Measurements from ENCODE around the gene GALNT2. TPM values are rescaled to one million over a fixed set of nuclear protein-coding genes. Genes with fewer than 3 reads are reported as not detected.
A peak's percentile ranks its signal among the peaks of the same experiment; 100 is the strongest.

GALNT2 gene
- total and polyA plus RNA-seq, 12 donors, result 22.3 to 220 (median 85.7) TPM

DNA sequence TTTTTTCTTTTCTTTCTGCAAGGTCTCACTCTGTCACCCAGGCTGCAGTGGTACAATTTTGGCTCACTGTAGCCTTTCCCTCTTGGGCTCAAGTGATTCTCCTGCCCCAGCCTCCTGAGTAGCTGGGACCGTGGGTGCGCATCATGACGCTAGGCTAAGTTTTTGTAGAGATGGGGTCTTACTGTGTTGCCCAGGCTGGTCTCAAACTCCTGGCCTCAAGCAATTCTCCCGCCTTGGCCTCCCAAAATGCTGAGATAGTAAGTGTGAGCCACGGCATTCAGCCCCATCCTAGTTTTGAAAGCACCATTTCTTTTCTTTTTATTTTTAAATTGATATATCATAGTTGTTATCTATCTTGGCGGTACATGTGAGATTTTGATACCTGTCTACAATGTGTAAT is 140.6 kb downstream of the GALNT2 start:
- H3K27me3 ChIP-seq, result no peaks in the 10 kb centered on the region
- WGBS, 4 donors, result 96 to 99% (median 98%) methylated on average over 6 of the region's 6 CpGs
- peaks cover 0 to 29% of the 10 kb centered on the region in 2 donors for H3K4me1 ChIP-seq (replicated peaks in 1 of 2)
- no peak overlapping the region for H3K4me3 ChIP-seq
- H3K9me3 ChIP-seq (replicated peaks in 1 of 3), result no peaks in the 10 kb centered on the region
- no peak overlapping the region for H3K27ac ChIP-seq
- TF ChIP-seq POLR2A (IDR thresholded peaks at IDR 0.05), result no peak
- TF ChIP-seq, protein P1, sequence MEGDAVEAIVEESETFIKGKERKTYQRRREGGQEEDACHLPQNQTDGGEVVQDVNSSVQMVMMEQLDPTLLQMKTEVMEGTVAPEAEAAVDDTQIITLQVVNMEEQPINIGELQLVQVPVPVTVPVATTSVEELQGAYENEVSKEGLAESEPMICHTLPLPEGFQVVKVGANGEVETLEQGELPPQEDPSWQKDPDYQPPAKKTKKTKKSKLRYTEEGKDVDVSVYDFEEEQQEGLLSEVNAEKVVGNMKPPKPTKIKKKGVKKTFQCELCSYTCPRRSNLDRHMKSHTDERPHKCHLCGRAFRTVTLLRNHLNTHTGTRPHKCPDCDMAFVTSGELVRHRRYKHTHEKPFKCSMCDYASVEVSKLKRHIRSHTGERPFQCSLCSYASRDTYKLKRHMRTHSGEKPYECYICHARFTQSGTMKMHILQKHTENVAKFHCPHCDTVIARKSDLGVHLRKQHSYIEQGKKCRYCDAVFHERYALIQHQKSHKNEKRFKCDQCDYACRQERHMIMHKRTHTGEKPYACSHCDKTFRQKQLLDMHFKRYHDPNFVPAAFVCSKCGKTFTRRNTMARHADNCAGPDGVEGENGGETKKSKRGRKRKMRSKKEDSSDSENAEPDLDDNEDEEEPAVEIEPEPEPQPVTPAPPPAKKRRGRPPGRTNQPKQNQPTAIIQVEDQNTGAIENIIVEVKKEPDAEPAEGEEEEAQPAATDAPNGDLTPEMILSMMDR (IDR thresholded peaks at IDR 0.05), result no peak
- DNase-seq, result no peak
- peaks cover 0 to 15% of the 10 kb centered on the region in 2 donors for H3K36me3 ChIP-seq (replicated peaks in 1 of 2)
- intact Hi-C loops (cut with DNase I), result no loop called here

- 72 to 85% (median 82%) methylated on average over 10 of the region's 10 CpGs for WGBS, 4 donors
- intact Hi-C loops (cut with DNase I), result no loop called here
- DNase-seq, result no peak
- TF ChIP-seq, protein P1 (IDR thresholded peaks at IDR 0.05), result no peak
- TF ChIP-seq POLR2A (IDR thresholded peaks at IDR 0.05), result no peak
- peaks cover 0 to 8% of the 10 kb centered on the region in 2 donors for H3K36me3 ChIP-seq (replicated peaks in 1 of 2)
- H3K9me3 ChIP-seq (replicated peaks in 1 of 3), result no peaks in the 10 kb centered on the region
- peaks cover 0 to 29% of the 10 kb centered on the region in 2 donors for H3K4me1 ChIP-seq (replicated peaks in 1 of 2)
- H3K27me3 ChIP-seq, result no peaks in the 10 kb centered on the region
- peak overlapping the region in 1 of 5 donors; percentile 27 for H3K27ac ChIP-seq
- no peak overlapping the region for H3K4me3 ChIP-seq
Measured at GRCh38 chr1:230208619-230209261, 141.7 kb downstream of the GALNT2 start.

DNA sequence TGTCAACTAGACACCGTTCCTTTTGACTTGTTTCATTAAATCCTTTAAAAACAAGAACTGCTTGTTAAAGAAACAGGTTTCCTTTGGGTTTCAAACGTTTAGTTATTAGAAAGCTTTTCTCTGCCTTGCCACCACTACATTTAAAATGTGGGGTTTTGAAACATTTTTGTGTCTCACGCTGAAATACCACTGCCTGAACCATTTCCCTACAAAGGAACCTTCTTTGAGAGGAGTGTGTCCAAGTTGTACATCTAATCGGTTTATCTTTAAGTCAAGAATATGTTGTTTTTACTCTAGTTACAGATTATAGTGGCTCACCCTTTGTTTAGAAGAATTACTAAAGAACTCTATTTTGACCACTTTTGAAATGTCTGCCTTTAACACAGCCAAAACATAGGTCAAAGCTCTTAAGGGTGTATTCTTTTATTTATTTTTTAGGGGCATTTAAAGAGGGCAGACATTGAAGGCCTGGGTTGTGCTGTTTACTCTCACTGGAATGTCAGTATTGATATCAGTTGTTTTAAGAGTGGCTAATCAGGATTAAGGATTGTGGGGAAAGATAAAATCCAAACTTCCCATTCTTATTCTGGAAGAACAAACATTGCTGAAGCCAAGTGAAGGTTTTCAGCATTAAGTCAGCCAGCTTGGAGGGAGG is 143.4 kb downstream of the GALNT2 start:
- Histone ChIP-seq H3K4me3 (no peak overlapping the region), H3K27me3 (no peaks in the 10 kb centered on the region), H3K36me3 (replicated peaks in 1 of 2) (no peaks in the 10 kb centered on the region), H3K4me1 (replicated peaks in 1 of 2) (peaks cover 0 to 40% of the 10 kb centered on the region in 2 donors), H3K9me3 (replicated peaks in 1 of 3) (no peaks in the 10 kb centered on the region), H3K27ac (no peak overlapping the region)
- no peak for TF ChIP-seq POLR2A (IDR thresholded peaks at IDR 0.05)
- TF ChIP-seq, protein P1 (IDR thresholded peaks at IDR 0.05), result no peak
- no peak for DNase-seq
- intact Hi-C loops (cut with DNase I), result loop anchor here in 1 of 2 donors (10.0 kb wide), 1 partner anchor 54 kb away; no protein-coding TSS in a partner anchor
- WGBS, 4 donors, result 72 to 76% (median 73%) methylated on average over 4 of the region's 4 CpGs

GRCh38 chr1:230210981-230211336 is 143.9 kb downstream of the GALNT2 start:
- Histone ChIP-seq H3K27me3 (no peaks in the 10 kb centered on the region), H3K9me3 (replicated peaks in 1 of 3) (no peaks in the 10 kb centered on the region), H3K4me3 (no peak overlapping the region), H3K27ac (no peak overlapping the region), H3K4me1 (replicated peaks in 1 of 2) (peaks cover 0 to 39% of the 10 kb centered on the region in 2 donors), H3K36me3 (replicated peaks in 1 of 2) (no peaks in the 10 kb centered on the region)
- no peak for TF ChIP-seq POLR2A (IDR thresholded peaks at IDR 0.05)
- TF ChIP-seq, protein P1 (IDR thresholded peaks at IDR 0.05), result no peak
- WGBS, 4 donors, result 92 to 99% (median 97%) methylated on average over 13 of the region's 13 CpGs
- intact Hi-C loops (cut with DNase I), result loop anchor here in 1 of 2 donors (10.0 kb wide), 1 partner anchor 54 kb away; no protein-coding TSS in a partner anchor
- no peak for DNase-seq

All from adrenal gland (tissue), 12 donors.